ENCODE results near the gene DLG2. TPM values are rescaled to one million over a fixed set of nuclear protein-coding genes. Genes with fewer than 3 reads are reported as not detected.

DLG2 gene
- total and polyA plus RNA-seq, 2 of the 8 experiments (the other 6 are each of a cell fraction or from before 2014, with no cell fraction given), result 1.7 to 14.3 TPM

GRCh38 chr11:84230402-84230801 is 1396.7 kb downstream of the DLG2 start:
- 93% methylated on average over 3 of the region's 3 CpGs; no CpG with 5 or more reads in 1 of the 2 experiments for WGBS, 2 experiments (ENCODE audit: extremely low coverage in 1 of 2, insufficient coverage in 1 of 2, insufficient read length in 1 of 2, insufficient replicate concordance in 2 of 2, low coverage in 1 of 2, low lambda C conversion rate in 2 of 2, missing lambda C conversion rate in 1 of 2)
- no peak overlapping the region for H2BK120ac ChIP-seq (replicated peaks; ENCODE audit: low read depth, low read length)
- no peaks in the 10 kb centered on the region for H3K79me1 ChIP-seq (ENCODE audit: low read depth, low read length)
- no peak overlapping the region for H3K9ac ChIP-seq (replicated peaks in 1 of 4; ENCODE audit: extremely low read depth in 1 of 4, low read depth in 3 of 4, low read length in 3 of 4)
- no peaks in the 10 kb centered on the region for H3K27me3 ChIP-seq (replicated peaks in 1 of 4; ENCODE audit: control insufficient read depth in 3 of 4, extremely low read depth in 1 of 4, insufficient read depth in 3 of 4, low read length in 3 of 4)
- H3K36me3 ChIP-seq (ENCODE audit: control insufficient read depth in 2 of 4, insufficient read depth in 4 of 4, low read length in 3 of 4), result no peaks in the 10 kb centered on the region
- H3K14ac ChIP-seq (ENCODE audit: insufficient read length), result no peak overlapping the region
- H4K8ac ChIP-seq (ENCODE audit: extremely low read depth, insufficient read depth, low read length), result no peak overlapping the region
- ChIA-PET POLR2A (ENCODE audit: partially characterized antibody) (no interaction called here), CTCF (ENCODE audit: partially characterized antibody) (interaction anchor here (0.6 to 1.2 kb wide), 3 partner anchors 10 to 29 kb away, joined by 3 to 4 read pairs (median 3); no protein-coding TSS in a partner anchor)
- no peaks in the 10 kb centered on the region for H3K9me3 ChIP-seq (ENCODE audit: insufficient read depth in 2 of 2, low read depth in 1 of 2, low read length in 1 of 2)
- H3K79me2 ChIP-seq (ENCODE audit: control insufficient read depth in 1 of 2, insufficient read depth in 2 of 2, low read length in 2 of 2), result no peaks in the 10 kb centered on the region
- TF ChIP-seq RFX5 (IDR thresholded peaks at IDR 0.05; ENCODE audit: borderline replicate concordance, low read depth, low read length) (no peak), KDM4A (IDR thresholded peaks at IDR 0.05; ENCODE audit: low read depth, low read length, severe bottlenecking) (no peak), CHD1 (IDR thresholded peaks at IDR 0.05; ENCODE audit: low read depth, low read length) (no peak), SIX5 (IDR thresholded peaks at IDR 0.05; ENCODE audit: low read depth, low read length) (no peak), HDAC2 (IDR thresholded peaks at IDR 0.05; ENCODE audit: borderline replicate concordance in 1 of 2, low read depth in 2 of 2, low read length in 2 of 2) (no peak), SIRT6 (IDR thresholded peaks at IDR 0.05; ENCODE audit: low read length) (no peak), MAX (IDR thresholded peaks at IDR 0.05) (no peak), RXRA (IDR thresholded peaks at IDR 0.05; ENCODE audit: insufficient read depth, low read depth, low read length) (no peak), FOSL1 (IDR thresholded peaks at IDR 0.05; ENCODE audit: insufficient read depth, low read depth, low read length) (no peak), RBBP5 (IDR thresholded peaks at IDR 0.05; ENCODE audit: borderline replicate concordance, low read depth, low read length) (no peak), EGR1 (IDR thresholded peaks at IDR 0.05; ENCODE audit: borderline replicate concordance, low read depth, low read length) (no peak), SP2 (IDR thresholded peaks at IDR 0.05; ENCODE audit: low read length) (no peak), TBP (IDR thresholded peaks at IDR 0.05; ENCODE audit: low read depth, low read length) (no peak)
- no peak overlapping the region for H2BK20ac ChIP-seq (ENCODE audit: low read length)
- no peaks in the 10 kb centered on the region for H3K23me2 ChIP-seq (ENCODE audit: low read depth, low read length)
- H2BK5ac ChIP-seq (ENCODE audit: low read depth, low read length), result no peak overlapping the region
- no peak overlapping the region for H2BK15ac ChIP-seq (ENCODE audit: low read length)
- H2BK12ac ChIP-seq (ENCODE audit: low read depth, low read length), result no peak overlapping the region
- no peak overlapping the region for H3K56ac ChIP-seq (replicated peaks; ENCODE audit: insufficient read length, low read depth, low read length)
- no peak overlapping the region for H3K4ac ChIP-seq (replicated peaks; ENCODE audit: insufficient read length, low read depth, low read length)
- H3K27ac ChIP-seq (ENCODE audit: low read depth, low read length), result no peak overlapping the region
- no peak overlapping the region for H3K23ac ChIP-seq (ENCODE audit: insufficient read length)
- no peak for DNase-seq (ENCODE audit: low read depth in 1 of 2, low spot score in 2 of 2)
- H3K4me3 ChIP-seq (ENCODE audit: extremely low read depth in 1 of 4, insufficient read depth in 2 of 4, low read depth in 3 of 4, low read length in 4 of 4), result no peak overlapping the region
- H3K18ac ChIP-seq (ENCODE audit: extremely low read depth, low read length), result no peak overlapping the region
- H3K4me1 ChIP-seq (replicated peaks in 1 of 4; ENCODE audit: control insufficient read depth in 3 of 4, insufficient read depth in 4 of 4, low read length in 3 of 4), result peaks cover 0 to 7% (median 1%) of the 10 kb centered on the region in 4 experiments; a peak in 2 of 7 replicates
- no peak overlapping the region for H3K4me2 ChIP-seq (ENCODE audit: insufficient read depth in 1 of 2, low read depth in 2 of 2, low read length in 2 of 2)
- H2AFZ ChIP-seq (ENCODE audit: low read length), result no peak overlapping the region
- no peak overlapping the region for H2AK5ac ChIP-seq (ENCODE audit: low read depth, low read length)
- H4K20me1 ChIP-seq (replicated peaks in 1 of 2; ENCODE audit: control insufficient read depth in 1 of 2, insufficient read depth in 2 of 2, low read length in 2 of 2), result no peaks in the 10 kb centered on the region
- H4K91ac ChIP-seq (replicated peaks; ENCODE audit: insufficient read length, low read length), result no peak overlapping the region
- no peak for FAIRE-seq
- H4K5ac ChIP-seq (ENCODE audit: insufficient read length, low read depth, low read length), result no peak overlapping the region
